Dedifferentiated amniotic fluid mesenchymal stem cell (primary cell): ENCODE results near the gene SULT1A3.
"Not testable (repeated sequence)": the region's sequence is repeated elsewhere in the genome, so short reads cannot be mapped to it uniquely, and the experiment has no call there.

Experiments used
- DNase-seq: peaks from one replicate; pipeline ENCODE4 v3.0.0-alpha.2; 2016; ENCODE audit errors: extremely low spot score

The SULT1A3 gene

DNA sequence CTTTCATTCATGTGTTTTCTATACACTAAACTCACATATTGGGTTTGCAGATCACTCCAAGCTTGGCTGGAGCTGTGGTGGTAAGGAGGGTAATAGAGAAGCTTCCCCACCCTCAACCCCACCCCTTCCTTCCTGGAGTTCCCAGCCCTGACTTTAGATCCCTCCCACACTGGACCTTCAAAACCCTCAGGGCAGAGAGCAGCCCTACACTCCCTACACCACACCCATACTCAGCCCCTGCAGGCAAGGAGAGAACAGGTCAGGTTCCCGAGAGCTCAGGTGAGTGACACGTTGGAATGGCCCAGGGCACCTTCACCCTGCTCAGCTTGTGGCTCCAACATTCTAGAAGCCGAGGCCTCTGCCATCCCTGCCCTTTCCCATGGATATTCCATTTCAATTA is at the start of gene SULT1A3:
Gene SULT1A3, plus strand, starts transcription at position 207 of the 400 bp plus-strand sequence. CDS start 1,474 bp downstream, outside the sequence.
- not testable (repeated sequence) for DNase-seq

DNA sequence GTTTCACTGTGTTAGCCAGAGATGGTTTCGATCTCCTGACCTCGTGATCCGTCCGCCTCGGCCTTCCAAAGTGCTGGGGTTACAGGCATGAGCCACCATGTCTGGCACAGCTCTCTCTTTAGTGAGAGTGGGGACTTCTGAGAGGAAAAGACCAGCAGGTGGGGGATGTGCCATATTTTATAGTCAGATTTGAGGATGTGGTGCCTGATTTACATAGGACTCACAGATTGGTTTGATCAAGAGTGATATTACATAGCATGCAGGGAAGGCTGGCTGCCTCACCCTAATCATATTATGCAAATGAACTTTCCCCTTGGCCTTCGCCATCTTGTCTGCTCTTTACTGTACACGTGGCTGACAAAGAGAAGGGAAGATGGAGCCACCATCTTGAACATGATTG is 48.0 kb upstream of the SULT1A3 start:
- no peak for DNase-seq

DNA sequence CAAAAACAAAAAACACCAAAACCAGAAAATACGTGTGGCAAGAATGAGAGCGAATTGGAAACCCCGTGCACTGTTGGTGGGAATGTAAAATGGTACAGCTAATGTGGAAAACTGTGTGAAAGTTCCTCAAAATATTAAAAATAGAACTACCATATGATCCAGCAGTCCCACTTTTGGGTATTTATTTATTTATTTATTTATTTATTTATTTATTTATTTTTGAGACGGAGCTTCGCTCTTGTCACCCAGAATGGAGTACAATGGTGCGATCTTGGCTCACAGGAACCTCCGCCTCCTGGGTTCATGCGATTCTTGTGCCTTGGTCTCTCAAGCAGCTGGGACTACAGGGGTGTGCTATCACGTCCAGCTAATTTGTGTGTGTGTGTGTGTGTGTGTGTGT is 46.5 kb upstream of the SULT1A3 start:
- no peak for DNase-seq

DNA sequence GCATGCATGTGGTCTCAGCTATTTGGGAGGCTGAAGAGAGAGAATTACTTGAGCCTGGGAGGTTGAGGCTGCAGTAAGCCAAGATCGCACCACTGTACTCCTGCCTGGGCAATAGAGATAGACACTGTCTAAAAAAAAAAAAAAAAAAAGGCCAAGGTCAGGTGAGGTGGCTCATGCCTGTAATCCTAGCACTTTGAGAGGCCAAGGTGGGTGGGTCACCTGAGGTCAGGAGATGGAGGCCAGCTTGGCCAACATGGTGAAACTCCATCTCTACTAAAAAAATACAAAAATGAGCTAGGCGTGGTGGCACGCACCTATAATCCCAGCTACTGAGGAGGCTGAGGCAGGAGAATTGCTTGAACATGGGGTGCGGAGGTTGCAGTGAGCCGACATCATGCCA is 43.9 kb upstream of the SULT1A3 start:
- DNase-seq: no peak

DNA sequence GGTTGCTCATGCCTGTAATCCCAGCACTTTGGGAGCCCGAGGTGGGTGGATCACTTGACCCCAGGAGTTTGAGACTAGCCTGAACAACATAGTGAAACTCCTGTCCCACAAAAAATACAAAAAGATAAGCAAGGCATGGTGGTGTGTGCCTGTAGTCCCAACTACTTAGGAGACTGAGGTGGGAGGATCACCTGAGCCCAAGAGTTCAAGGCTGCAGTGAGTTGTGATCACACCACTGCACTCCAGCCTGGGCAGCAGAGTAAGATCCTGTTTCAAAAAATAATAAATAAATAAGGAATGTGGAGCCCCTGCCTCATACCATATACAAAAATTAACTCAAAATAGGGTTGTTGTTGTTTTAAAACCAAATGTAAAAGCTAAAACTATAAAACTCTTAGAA is 41.8 kb upstream of the SULT1A3 start:
- DNase-seq: no peak

DNA sequence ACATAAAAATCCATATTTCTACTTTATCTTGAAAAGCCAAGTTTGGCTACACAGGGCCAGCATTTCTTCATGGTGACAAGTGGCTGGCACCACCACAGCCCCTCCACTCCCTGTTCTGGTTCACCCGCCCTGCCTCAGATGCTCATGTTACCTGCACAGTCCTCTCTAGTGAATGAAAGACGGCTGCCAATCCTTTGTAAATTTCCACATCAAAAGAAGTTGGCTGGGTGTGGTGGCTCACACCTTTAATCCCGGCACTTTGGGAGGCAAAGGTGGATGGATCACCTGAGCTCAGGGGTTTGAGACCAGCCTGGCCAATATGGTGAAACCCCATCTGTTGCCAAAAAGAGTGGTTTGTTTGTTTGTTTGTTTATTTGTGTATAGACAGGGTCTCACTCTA is 35.5 kb upstream of the SULT1A3 start:
- DNase-seq: no peak

DNA sequence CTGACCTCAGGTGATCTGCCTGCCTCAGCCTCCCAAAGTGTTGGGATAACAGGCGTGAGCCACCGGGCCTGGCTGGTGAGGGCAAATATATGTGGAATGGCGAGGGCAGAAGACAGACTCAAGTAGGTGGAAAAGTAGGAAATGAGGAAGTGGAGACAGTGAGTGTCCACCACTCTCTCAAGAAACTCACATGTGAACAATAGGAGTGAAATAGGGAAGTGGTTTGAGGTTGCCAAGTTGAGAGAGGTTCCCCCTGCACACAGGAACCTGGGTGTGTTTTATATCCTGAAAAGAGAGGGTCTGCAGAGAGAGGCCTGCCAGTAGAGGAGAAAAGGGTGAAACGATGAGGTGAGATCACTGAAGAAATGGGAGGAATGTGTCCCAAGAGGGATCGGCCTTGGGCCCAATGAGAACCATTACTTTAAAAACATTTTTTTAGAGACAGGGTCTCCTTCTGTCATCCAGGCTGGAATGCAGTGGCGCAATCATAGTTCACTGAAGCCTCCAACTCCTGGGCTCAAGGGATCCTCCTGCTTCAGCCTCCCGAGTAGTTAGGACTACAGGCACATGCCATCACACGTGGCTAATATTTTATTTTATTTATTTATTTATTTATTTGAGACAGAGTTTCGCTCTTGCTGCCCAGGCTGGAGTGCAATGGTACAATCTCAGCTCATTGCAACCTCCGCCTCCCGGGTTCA is 32.7 kb upstream of the SULT1A3 start:
- DNase-seq: no peak

DNA sequence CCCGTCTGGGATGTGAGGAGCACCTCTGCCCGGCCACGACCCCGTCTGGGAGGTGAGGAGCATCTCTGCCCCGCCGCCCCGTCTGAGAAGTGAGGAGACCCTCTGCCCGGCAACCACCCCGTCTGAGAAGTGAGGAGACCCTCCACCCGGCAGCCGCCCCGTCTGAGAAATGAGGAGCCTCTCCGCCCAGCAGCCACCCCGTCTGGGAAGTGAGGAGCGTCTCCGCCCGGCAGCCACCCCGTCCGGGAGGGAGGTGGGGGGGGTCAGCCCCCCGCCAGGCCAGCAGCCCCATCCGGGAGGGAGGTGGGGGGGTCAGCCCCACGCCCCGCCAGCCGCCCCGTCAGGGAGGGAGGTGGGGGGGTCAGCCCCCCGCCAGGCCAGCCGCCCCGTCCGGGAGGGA is 30.3 kb upstream of the SULT1A3 start:
- DNase-seq: not testable (repeated sequence)

DNA sequence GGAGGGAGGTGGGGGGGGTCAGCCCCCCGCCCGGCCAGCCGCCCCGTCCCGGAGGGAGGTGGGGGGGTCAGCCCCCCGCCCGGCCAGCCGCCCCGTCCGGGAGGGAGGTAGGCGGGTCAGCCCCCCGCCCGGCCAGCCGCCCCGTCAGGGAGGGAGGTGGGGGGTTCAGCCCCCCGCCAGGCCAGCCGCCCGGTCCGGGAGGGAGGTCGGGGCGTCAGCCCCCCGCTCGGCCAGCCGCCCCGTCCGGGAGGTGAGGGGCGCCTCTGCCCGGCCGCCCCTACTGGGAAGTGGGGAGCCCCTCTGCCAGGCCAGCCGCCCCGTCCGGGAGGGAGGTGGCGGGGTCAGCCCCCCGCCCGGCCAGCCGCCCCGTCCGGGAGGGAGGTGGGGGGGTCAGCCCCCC is 29.6 kb upstream of the SULT1A3 start:
- DNase-seq: not testable (repeated sequence)

DNA sequence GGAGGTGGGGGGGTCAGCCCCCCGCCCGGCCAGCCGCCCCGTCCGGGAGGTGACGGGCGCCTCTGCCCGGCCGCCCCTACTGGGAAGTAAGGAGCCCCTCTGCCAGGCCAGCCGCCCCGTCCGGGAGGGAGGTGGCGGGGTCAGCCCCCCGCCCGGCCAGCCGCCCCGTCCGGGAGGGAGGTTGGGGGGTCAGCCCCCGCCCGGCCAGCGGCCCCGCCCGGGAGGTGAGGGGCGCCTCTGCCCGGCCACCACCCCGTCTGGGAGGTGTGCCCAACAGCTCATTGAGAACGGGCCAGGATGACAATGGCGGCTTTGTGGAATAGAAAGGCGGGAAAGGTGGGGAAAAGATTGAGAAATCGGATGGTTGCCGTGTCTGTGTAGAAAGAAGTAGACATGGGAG is 28.9 kb upstream of the SULT1A3 start:
- not testable (repeated sequence) for DNase-seq

DNA sequence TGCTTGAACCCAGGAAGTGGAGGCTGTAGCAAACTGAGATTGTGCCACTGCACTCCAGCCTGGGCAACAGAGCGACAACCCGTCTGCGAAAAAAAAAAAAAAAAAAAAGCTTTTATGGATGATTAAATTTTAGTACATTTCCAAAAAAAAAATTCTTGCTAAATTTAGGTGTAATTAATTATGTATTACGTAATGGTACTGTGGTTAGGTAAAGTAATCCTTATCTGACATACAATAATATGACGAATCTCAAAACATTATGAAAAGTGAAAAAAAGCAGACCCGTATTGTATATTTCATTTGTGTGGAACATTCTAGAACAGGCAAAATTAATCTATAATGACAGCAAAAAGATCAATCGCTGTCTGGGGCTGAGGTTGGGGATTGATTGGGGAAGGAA is 26.0 kb upstream of the SULT1A3 start:
- no peak for DNase-seq

DNA sequence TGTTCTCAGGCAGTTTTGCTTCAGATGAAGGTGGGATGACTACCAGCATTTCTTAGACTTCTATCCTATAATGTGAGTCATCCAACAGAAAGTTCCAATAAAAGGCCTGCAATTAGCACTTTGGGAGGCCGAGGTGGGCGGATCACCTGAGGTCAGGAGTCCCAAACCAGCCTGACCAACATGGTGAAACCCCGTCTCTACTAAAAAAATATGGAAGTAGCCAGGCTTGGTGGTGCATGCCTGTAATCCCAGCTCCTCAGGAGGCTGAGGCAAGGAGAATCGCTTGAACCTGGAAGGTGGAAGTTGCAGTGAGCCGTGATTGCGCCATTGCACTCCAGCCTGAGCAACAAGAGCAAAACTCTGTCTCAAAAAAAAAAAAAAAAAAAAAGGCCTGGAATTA is 22.2 kb upstream of the SULT1A3 start:
- not testable (repeated sequence) for DNase-seq

DNA sequence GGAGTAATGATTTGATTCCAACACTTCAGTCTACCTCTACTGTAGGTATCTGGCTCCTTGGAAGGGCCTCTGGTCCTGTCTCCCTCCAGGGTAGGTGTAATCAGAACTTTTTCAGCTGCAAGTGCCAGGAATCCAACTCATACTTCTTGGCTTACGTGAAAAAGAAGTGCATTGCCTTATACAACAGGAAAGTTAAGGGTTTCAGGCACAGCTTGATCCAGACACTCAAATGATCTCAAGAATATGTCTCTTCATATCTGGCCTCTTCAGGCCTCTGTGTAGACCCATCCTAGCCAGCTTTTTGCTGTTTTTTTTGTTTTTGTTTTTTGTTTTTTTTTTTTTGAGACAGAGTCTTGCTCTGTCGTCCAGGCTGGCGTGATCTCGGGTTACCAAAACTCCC is 19.9 kb upstream of the SULT1A3 start:
- DNase-seq: no peak

DNA sequence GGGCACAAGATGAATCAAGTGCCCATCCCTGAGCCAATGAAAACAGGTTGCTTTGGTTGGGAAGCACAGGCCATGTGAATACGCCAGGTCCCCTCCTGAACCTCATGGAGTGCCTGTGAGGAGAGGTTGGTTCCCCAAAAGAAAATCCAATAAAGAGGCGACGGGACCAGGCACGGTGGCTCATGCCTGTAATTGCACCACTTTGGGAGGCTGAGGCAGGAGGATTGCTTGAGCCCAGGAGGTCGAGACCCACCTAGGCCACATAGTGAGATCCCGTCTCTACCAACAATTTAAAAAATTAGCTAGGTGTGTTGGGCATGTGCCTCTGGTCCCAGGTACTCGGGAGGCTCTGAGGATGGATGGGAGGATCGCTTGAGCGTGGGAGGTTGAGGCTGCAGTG is 19.1 kb upstream of the SULT1A3 start:
- no peak for DNase-seq

DNA sequence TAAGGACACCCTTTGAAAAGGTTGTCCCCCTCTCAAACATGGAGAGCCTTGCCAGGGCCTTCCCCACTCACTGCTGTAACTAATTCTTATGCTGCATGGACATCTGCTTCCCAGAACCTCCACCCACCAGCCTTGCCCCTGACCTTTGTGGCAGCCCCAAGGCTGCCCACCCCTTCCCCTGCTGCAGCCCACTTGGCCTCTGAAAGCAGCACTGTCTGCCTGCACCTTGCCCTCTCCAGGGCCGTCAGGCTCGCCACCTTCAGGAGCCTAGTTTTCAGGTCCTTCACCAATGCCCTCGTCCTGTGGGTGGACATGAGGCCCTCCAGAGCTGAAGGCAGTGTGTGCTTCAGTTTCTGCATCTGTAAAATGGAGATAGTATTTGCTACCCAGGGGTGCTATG is 18.3 kb upstream of the SULT1A3 start:
- DNase-seq: no peak

DNA sequence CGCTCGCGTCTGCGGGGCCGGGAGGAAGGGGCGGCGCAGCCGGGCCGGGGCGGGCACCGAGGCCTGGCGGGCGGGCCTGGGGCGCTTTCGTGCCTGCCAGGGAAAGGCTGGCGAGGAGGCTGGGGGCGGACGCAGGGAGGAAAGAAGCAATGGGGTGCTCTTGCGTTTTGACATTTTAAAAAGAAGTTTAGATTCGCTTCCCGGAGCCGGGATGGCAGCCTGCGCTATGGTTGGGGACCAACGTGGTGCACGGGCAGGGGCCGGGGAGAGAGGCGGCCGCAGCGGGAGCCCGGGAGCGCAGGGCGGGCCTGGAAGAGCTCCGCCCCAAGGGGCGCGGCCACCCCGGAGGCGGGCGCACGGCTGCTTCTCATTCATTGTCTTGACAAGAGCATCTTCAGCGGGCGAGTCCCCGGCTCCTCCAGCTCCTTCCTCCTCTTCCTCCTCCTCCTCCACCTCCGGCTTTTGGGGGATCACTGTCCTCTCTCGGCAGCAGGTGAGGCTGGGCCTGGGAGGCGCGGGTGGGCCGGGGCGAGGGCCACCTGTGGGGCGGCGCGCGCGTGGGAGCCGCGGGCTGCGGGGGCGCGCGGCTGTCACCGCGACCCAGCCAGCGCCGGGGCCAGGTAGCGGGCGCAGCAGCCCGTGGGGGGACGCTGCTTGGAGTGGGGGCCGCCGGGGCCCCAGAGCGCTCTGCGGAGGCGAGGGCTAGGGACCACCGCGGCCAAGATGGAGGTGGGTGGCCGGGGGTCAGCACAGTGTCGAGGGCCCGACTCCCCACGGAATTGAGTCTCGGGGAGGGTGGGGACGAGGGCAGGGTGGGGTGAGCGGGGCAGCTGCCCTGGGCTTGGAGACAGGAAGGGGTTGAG is 15.6 kb upstream of the SULT1A3 start, which contains the start of gene CORO1A:
Gene CORO1A, plus strand, starts transcription at position 370 of the 863 bp plus-strand sequence. CDS start 1,608 bp downstream, outside the sequence.
- peak; percentile 58 for DNase-seq

DNA sequence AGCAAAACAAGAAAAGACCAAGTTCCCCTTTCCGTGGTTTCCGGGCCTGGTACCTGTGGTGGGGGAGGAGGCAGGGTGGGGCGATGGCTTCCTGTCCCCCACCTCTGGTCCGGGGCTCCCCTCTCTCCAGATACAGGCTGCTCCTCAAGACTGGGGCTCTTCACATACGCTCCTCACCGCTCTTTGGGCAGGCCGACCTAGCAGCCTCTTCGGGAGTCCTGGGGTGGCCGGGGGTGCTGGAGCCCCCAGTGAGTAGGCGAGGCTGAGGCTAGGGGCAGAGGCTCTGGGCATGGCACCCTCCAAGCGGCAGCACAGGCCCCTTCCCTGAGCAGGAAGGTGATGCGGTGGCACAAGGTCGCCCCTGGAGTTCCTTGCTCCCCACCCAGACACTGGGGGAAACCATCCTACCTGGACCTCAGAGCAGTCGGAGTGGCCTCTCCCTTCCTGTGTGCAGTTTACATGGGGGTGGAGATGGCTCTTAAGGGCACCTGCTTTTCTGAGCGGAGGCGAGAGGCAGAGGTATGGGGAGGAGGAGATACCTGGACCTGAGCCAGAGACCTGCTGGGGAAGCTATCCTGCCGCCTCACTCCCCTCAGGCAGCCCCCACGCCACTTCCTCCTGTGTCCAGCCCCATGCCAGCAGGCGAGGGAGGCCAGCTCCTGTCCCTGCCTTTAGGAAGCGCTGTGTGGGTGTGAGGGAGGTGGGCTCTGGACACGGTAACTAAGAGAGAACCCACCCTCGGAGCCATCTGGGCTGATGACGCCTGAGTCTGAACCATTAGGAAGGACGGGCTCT is 14.8 kb upstream of the SULT1A3 start:
- no peak for DNase-seq

DNA sequence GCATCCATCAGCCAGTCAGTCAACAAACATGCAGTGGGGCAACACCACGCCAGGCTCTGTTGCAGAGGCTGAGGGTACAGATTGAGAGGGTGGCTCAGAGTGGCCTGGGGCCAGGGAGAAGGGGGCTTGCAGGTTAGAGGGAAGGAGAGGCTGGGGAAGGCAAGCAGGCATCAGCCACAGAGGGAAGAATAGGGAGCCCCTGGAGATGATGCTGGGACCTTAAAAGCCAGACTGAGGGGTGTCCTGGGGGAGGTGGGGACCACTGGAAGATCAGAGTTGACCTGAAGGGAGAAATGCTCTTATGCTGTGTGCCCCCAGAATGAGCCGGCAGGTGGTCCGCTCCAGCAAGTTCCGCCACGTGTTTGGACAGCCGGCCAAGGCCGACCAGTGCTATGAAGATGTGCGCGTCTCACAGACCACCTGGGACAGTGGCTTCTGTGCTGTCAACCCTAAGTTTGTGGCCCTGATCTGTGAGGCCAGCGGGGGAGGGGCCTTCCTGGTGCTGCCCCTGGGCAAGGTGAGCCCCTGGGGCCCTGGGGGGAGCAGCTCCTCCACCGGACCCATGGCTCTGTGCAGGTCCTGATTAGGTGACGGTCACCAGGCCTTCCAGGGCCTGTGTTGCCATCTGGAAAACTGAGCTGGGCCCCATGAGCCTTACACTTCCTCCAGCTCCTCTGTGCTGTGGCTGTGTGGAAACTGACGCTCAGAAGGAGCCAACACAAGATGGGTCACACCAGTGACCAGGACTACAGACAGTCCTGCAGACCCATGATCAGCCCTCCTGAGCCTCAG is 14.0 kb upstream of the SULT1A3 start:
- no peak for DNase-seq

DNA sequence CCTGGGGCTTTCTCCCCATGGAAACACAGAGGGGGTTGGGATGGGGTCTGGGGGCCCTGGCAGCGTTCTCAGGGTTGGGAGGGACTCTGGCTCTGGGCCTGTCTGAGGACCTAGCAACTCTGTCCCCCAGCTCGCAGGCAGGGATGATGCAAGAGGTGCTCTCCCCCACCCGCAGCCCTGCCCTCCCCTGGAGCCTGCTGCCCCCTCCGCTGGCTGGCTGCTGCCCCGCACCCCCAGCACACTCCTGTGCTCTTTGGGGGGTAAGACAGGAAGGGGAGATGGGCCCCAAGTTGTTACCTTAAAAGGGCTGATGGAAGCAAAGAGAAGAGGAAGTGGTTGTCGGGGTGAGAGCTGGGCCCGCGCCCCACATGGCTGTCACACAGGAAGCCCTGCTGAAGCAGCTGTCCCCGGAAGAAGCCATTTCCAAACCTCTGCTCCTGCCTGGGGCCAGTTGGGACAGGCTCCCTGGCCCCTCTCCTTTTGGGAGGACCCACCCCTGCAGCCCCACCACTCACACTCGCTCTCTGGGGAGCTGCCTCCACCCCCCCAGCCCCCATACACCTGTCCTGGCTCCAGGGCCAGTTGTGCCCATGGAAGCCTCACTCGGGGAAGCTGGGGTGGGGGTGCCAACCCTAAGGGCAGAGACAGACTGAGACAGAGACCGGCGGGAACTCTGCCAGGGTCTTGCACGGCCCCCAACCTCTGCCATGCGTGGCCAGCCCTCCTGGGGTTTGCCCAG is 13.2 kb upstream of the SULT1A3 start:
- no peak for DNase-seq

DNA sequence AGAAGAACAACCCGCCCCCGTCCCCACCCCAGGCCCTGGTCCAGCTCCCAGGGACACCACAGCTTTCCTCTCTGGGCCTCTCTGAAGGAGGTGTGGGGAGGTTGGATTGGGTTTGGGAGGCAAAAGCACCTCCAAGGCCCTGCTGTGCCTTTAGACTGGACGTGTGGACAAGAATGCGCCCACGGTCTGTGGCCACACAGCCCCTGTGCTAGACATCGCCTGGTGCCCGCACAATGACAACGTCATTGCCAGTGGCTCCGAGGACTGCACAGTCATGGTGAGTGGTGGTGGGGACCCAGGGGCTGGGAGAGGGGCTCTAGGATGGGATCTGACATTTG is 12.6 kb upstream of the SULT1A3 start:
- DNase-seq: no peak
